Mammary epithelial cell (primary cell): ENCODE results near the gene MT1H.
A peak's percentile ranks its signal among the peaks of the same experiment; 100 is the strongest.

ENCODE experiments used
- EZH2 ChIP-seq: IDR thresholded peaks from 2 replicates; pipeline ENCODE4 v1.6.1; 2012; ENCODE audit warnings: low read length, inconsistent platforms, borderline replicate concordance
- TF ChIP-seq, protein P1 (sequence below), 2 donors: IDR thresholded peaks in 1 of 2; conservative IDR thresholded peaks in 1 of 2; 2 replicates each; pipeline ENCODE4 v1.5.1; 2011 to 2012; ENCODE audit warnings: inconsistent platforms in 2 of 2, low read length in 2 of 2, mild to moderate bottlenecking in 2 of 2, control low read depth in 1 of 2, low read depth in 1 of 2; ENCODE audit not compliant: insufficient read depth in 1 of 2; ENCODE audit errors: extremely low read depth in 1 of 2

DNA sequence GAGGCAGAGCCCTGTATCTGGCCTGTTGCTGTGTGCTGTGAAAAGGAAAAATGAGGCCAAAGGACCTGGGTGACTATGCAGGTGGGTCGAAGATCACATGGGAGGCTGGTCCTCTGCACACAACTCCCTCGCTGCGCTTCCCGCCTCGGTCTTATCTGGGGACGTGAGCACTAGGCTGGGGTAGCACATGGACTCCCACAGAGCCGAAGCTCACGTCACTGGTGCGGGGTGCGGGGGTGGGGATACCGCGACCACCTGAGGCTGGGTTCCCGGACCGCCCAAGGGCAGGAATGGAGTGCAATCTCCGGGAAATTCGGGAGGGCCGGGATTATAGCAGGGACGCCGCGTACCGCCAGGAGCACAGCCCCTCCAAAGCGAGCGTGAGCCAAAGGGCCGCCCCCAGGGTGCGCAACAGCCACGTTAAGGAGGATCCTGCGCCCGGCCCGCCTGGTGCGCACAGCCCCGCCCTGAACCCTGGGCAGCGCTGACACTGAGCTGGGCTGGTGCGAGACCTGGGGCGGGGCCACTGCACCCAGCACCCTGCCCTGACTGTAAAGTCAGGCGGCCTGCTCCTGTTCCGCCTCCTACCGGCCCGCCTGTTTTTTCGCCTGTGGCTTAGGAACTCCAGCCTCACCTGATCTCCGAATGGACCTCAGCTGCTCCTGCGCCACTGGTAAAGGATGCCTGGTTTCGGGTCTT lies 26.4 kb upstream of the MT1H start:
- TF ChIP-seq EZH2, result no peak
- TF ChIP-seq, protein P1, sequence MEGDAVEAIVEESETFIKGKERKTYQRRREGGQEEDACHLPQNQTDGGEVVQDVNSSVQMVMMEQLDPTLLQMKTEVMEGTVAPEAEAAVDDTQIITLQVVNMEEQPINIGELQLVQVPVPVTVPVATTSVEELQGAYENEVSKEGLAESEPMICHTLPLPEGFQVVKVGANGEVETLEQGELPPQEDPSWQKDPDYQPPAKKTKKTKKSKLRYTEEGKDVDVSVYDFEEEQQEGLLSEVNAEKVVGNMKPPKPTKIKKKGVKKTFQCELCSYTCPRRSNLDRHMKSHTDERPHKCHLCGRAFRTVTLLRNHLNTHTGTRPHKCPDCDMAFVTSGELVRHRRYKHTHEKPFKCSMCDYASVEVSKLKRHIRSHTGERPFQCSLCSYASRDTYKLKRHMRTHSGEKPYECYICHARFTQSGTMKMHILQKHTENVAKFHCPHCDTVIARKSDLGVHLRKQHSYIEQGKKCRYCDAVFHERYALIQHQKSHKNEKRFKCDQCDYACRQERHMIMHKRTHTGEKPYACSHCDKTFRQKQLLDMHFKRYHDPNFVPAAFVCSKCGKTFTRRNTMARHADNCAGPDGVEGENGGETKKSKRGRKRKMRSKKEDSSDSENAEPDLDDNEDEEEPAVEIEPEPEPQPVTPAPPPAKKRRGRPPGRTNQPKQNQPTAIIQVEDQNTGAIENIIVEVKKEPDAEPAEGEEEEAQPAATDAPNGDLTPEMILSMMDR (conservative IDR thresholded peaks at IDR 0.05 in 1 of 2, IDR thresholded peaks at IDR 0.05 in 1 of 2; ENCODE audit: extremely low read depth in 1 of 2, insufficient read depth in 1 of 2, low read depth in 1 of 2, low read length in 2 of 2), result peak in 1 of 2 donors; percentile 31
